DMS53 treated with DMSO at 0.1 percent for 48 hours (cell line): ENCODE data around the gene MBLAC2.

Experiments used
- DNase-seq: peaks from one replicate; lab custom pipeline; 2025; ENCODE audit not compliant: unreplicated experiment; lab: John Stamatoyannopoulos, UW

Gene MBLAC2

GRCh38 chr5:90472783-90473395 lies 1.7 kb downstream of the MBLAC2 start:
- DNase-seq: peak; percentile 59

GRCh38 chr5:90461288-90461687 lies 13.3 kb downstream of the MBLAC2 start:
- no peak for DNase-seq

- no peak for DNase-seq
These were observed 27.6 kb downstream of the MBLAC2 start for GRCh38 chr5:90446961-90447360.

- DNase-seq: no peak
These were observed 33.9 kb downstream of the MBLAC2 start for GRCh38 chr5:90440644-90441043.

GRCh38 chr5:90438100-90438499 lies 36.5 kb downstream of the MBLAC2 start:
- no peak for DNase-seq

- DNase-seq: no peak
These were observed 36.9 kb downstream of the MBLAC2 start for GRCh38 chr5:90437663-90438062.

GRCh38 chr5:90434116-90434714 lies 40.4 kb downstream of the MBLAC2 start:
- peak; percentile 11 for DNase-seq

GRCh38 chr5:90424245-90424644 lies 50.3 kb downstream of the MBLAC2 start:
- no peak for DNase-seq

- no peak for DNase-seq
These were observed 53.4 kb downstream of the MBLAC2 start for GRCh38 chr5:90421136-90421535.

- no peak for DNase-seq
These were observed 56.4 kb downstream of the MBLAC2 start for GRCh38 chr5:90418214-90418613.

- peak; percentile 58 for DNase-seq
These were observed 64.3 kb downstream of the MBLAC2 start for GRCh38 chr5:90410178-90410762.

GRCh38 chr5:90409318-90410177 lies 65.0 kb downstream of the MBLAC2 start, which contains the start of gene CETN3:
CETN3 (minus strand) TSS chr5:90409756; CDS start chr5:90409661, 95 bp downstream.
- peak; percentile 98 for DNase-seq

- peak; percentile 64 for DNase-seq
These were observed 65.8 kb downstream of the MBLAC2 start for GRCh38 chr5:90408571-90409317.
